ENCODE measurements around the gene TRIO. TPM values are rescaled to one million over a fixed set of nuclear protein-coding genes. Genes with fewer than 3 reads are reported as not detected.

TRIO gene
- total RNA-seq, 3 donors from 2014 or later (not counting 1 experiment from before 2014, with no cell fraction given): 84.6 to 136 (median 94.3) TPM

- ATAC-seq (peak in 1 of 3 donors; percentile 51), DNase-seq (no peak)
- no peak overlapping the region for H3K4me3 ChIP-seq (ENCODE audit: low read length)
- Mint-ChIP-seq H3K27ac (no peak overlapping the region), H3K4me1 (peaks cover 16 to 28% of the 10 kb centered on the region in 2 donors), H3K27me3 (ENCODE audit: low read depth in 2 of 2) (no peaks in the 10 kb centered on the region), H3K9me3 (no peaks in the 10 kb centered on the region), H3K36me3 (peaks cover 8% of the 10 kb centered on the region), H3K4me3 (no peak overlapping the region)
- H3K27ac ChIP-seq (ENCODE audit: low read length): no peak overlapping the region
- TF ChIP-seq, protein P1, sequence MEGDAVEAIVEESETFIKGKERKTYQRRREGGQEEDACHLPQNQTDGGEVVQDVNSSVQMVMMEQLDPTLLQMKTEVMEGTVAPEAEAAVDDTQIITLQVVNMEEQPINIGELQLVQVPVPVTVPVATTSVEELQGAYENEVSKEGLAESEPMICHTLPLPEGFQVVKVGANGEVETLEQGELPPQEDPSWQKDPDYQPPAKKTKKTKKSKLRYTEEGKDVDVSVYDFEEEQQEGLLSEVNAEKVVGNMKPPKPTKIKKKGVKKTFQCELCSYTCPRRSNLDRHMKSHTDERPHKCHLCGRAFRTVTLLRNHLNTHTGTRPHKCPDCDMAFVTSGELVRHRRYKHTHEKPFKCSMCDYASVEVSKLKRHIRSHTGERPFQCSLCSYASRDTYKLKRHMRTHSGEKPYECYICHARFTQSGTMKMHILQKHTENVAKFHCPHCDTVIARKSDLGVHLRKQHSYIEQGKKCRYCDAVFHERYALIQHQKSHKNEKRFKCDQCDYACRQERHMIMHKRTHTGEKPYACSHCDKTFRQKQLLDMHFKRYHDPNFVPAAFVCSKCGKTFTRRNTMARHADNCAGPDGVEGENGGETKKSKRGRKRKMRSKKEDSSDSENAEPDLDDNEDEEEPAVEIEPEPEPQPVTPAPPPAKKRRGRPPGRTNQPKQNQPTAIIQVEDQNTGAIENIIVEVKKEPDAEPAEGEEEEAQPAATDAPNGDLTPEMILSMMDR (IDR thresholded peaks at IDR 0.05): no peak
- H3K27me3 ChIP-seq (ENCODE audit: control insufficient read depth, insufficient read depth, low read length): no peaks in the 10 kb centered on the region
- peaks cover 23% of the 10 kb centered on the region for H3K4me1 ChIP-seq (ENCODE audit: control insufficient read depth, insufficient read depth, low read length)
- H3K36me3 ChIP-seq (ENCODE audit: control insufficient read depth, insufficient read depth, low read length): no peaks in the 10 kb centered on the region
- no peaks in the 10 kb centered on the region for H3K9me3 ChIP-seq (ENCODE audit: control insufficient read depth, insufficient read depth, low read length)
- WGBS (ENCODE audit: insufficient coverage): 88% methylated on average over 27 of the region's 27 CpGs
- intact Hi-C loops (cut with micrococcal nuclease): loop anchor here (10.0 kb wide), 1 partner anchor 645 kb away; no protein-coding TSS in a partner anchor
These were observed 216.2 kb downstream of the TRIO start for GRCh38 chr5:14359069-14360043.

DNA sequence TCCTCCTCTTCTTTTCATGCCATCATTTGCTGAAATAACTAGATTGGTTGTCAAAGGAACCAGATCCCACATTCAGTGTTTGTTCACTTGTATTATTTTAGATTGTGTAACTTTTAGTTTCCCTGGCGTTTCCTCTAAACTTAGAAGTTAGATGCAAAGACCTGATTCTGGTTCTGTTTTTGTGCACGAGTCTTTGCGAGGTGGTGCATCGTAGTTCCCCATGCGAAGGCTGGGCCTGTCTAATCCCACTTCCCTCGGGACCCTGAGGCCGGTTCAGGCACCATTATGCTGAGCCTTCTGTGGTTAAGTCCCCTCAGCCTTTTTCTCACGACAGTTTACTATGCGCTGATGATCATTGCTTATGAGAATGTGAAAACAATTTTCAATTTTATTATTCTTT lies 219.3 kb downstream of the TRIO start:
- DNase-seq (no peak), ATAC-seq (no peak)
- H3K9me3 Mint-ChIP-seq: no peaks in the 10 kb centered on the region
- peaks cover 31 to 43% of the 10 kb centered on the region in 2 donors for H3K4me1 Mint-ChIP-seq
- TF ChIP-seq, protein P1 (IDR thresholded peaks at IDR 0.05): no peak
- Histone ChIP-seq H3K9me3 (ENCODE audit: control insufficient read depth, insufficient read depth, low read length) (no peaks in the 10 kb centered on the region), H3K4me3 (ENCODE audit: low read length) (no peak overlapping the region), H3K36me3 (ENCODE audit: control insufficient read depth, insufficient read depth, low read length) (peaks cover 12% of the 10 kb centered on the region), H3K4me1 (ENCODE audit: control insufficient read depth, insufficient read depth, low read length) (peaks cover 40% of the 10 kb centered on the region), H3K27me3 (ENCODE audit: control insufficient read depth, insufficient read depth, low read length) (no peaks in the 10 kb centered on the region), H3K27ac (ENCODE audit: low read length) (no peak overlapping the region)
- H3K27me3 Mint-ChIP-seq (ENCODE audit: low read depth in 2 of 2): no peaks in the 10 kb centered on the region
- no peak overlapping the region for H3K27ac Mint-ChIP-seq
- H3K36me3 Mint-ChIP-seq: peaks cover 8% of the 10 kb centered on the region
- intact Hi-C loops (cut with micrococcal nuclease): loop anchor here (10.0 kb wide), 1 partner anchor 642 kb away; no protein-coding TSS in a partner anchor
- 80% methylated on average over 8 of the region's 9 CpGs for WGBS (ENCODE audit: insufficient coverage)
- no peak overlapping the region for H3K4me3 Mint-ChIP-seq

DNA sequence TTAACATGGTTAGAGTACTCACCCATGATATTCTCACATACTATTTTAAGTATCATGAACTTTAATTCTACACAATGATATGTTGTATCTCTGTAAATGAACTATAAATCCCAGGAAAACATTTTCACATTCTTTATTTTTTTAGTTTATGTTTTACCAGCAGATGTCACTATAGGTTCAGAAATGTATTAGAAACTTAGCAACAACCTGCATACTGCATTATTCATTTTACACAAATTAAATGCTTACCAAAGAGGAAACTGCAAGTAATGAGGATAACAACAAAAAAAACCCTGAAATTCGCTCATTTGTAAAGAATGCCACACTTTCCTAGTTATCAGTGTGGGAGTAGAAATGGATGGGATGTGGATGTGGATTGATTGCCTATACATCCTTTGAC lies 221.0 kb downstream of the TRIO start:
- Histone ChIP-seq H3K9me3 (ENCODE audit: control insufficient read depth, insufficient read depth, low read length) (no peaks in the 10 kb centered on the region), H3K27ac (ENCODE audit: low read length) (no peak overlapping the region), H3K27me3 (ENCODE audit: control insufficient read depth, insufficient read depth, low read length) (no peaks in the 10 kb centered on the region), H3K36me3 (ENCODE audit: control insufficient read depth, insufficient read depth, low read length) (peaks cover 17% of the 10 kb centered on the region), H3K4me1 (ENCODE audit: control insufficient read depth, insufficient read depth, low read length) (peaks cover 45% of the 10 kb centered on the region), H3K4me3 (ENCODE audit: low read length) (no peak overlapping the region)
- no peak overlapping the region for H3K27ac Mint-ChIP-seq
- ATAC-seq: no peak
- H3K36me3 Mint-ChIP-seq: peaks cover 8% of the 10 kb centered on the region
- intact Hi-C loops (cut with micrococcal nuclease): loop anchor here (1.0 to 10.0 kb wide), 2 partner anchors 284 to 641 kb away; no protein-coding TSS in a partner anchor
- TF ChIP-seq, protein P1 (IDR thresholded peaks at IDR 0.05): peak; percentile 28
- WGBS (ENCODE audit: insufficient coverage): no CpG with 5 or more reads among the region's 1 CpG
- peak in 1 of 2 donors; percentile 55 for DNase-seq
- no peaks in the 10 kb centered on the region for H3K27me3 Mint-ChIP-seq (ENCODE audit: low read depth in 2 of 2)
- no peaks in the 10 kb centered on the region for H3K9me3 Mint-ChIP-seq
- no peak overlapping the region for H3K4me3 Mint-ChIP-seq
- peaks cover 33 to 43% of the 10 kb centered on the region in 2 donors for H3K4me1 Mint-ChIP-seq
